Central memory CD8-positive, alpha-beta T cell (primary cell): Measurements from ENCODE around the gene FARS2.

Source experiments
- ATAC-seq: fragments of 150-1000 bp; cut with Tn5 transposase; replicated peaks from 2 replicates; pipeline ENCODE4 v1.10.0; 2022; ENCODE audit warnings: mild to moderate bottlenecking, moderate FRiP score, moderate number of reproducible peaks; ENCODE audit not compliant: poor library complexity, severe bottlenecking; ENCODE audit errors: extremely low read depth
- DNase-seq, 2 donors: peaks; one replicate each; pipeline ENCODE4 v3.0.0; 2021; ENCODE audit warnings: low spot score in 2 of 2
- H3K27ac Mint-ChIP-seq: one replicate; pipeline ENCODE4 v1.8.0; 2022; ENCODE audit warnings: low read depth, mild to moderate bottlenecking, moderate library complexity, mixed read lengths
- H3K27me3 Mint-ChIP-seq: one replicate; pipeline ENCODE4 v1.8.0; 2022; ENCODE audit warnings: mixed read lengths
- H3K36me3 Mint-ChIP-seq: one replicate; pipeline ENCODE4 v1.8.0; 2022; ENCODE audit warnings: mild to moderate bottlenecking, moderate library complexity, mixed read lengths; ENCODE audit not compliant: insufficient read depth
- H3K4me1 Mint-ChIP-seq: one replicate; pipeline ENCODE4 v1.8.0; 2022; ENCODE audit warnings: mixed read lengths
- H3K4me3 Mint-ChIP-seq: one replicate; pipeline ENCODE4 v1.8.0; 2022; ENCODE audit warnings: mild to moderate bottlenecking, moderate library complexity, mixed read lengths
- H3K9me3 Mint-ChIP-seq: one replicate; pipeline ENCODE4 v1.8.0; 2022; ENCODE audit warnings: mixed read lengths

FARS2 gene

GRCh38 chr6:5706124-5707033, 445.1 kb downstream of the FARS2 start:
- Mint-ChIP-seq H3K4me3 (no peak overlapping the region), H3K9me3 (no peaks in the 10 kb centered on the region), H3K36me3 (peaks cover 1% of the 10 kb centered on the region), H3K4me1 (peaks cover 10% of the 10 kb centered on the region), H3K27me3 (no peaks in the 10 kb centered on the region), H3K27ac (no peak overlapping the region)
- no peak for ATAC-seq
- DNase-seq: no peak

- DNase-seq (no peak), ATAC-seq (no peak)
- Mint-ChIP-seq H3K36me3 (peaks cover 1% of the 10 kb centered on the region), H3K27ac (no peak overlapping the region), H3K4me1 (peaks cover 12% of the 10 kb centered on the region), H3K9me3 (no peaks in the 10 kb centered on the region), H3K27me3 (no peaks in the 10 kb centered on the region), H3K4me3 (no peak overlapping the region)
Observed at GRCh38 chr6:5707281-5708045, 446.1 kb downstream of the FARS2 start.

GRCh38 chr6:5710516-5710915, 449.2 kb downstream of the FARS2 start:
- Mint-ChIP-seq H3K4me3 (no peak overlapping the region), H3K27me3 (no peaks in the 10 kb centered on the region), H3K27ac (no peak overlapping the region), H3K36me3 (peaks cover 1% of the 10 kb centered on the region), H3K4me1 (peaks cover 17% of the 10 kb centered on the region), H3K9me3 (no peaks in the 10 kb centered on the region)
- ATAC-seq: no peak
- no peak for DNase-seq

- no peak overlapping the region for H3K4me3 Mint-ChIP-seq
- no peaks in the 10 kb centered on the region for H3K9me3 Mint-ChIP-seq
- no peaks in the 10 kb centered on the region for H3K27me3 Mint-ChIP-seq
- no peak for ATAC-seq
- no peak for DNase-seq
- no peak overlapping the region for H3K27ac Mint-ChIP-seq
- peaks cover 1% of the 10 kb centered on the region for H3K36me3 Mint-ChIP-seq
- H3K4me1 Mint-ChIP-seq: peaks cover 12% of the 10 kb centered on the region
Observed at GRCh38 chr6:5710936-5711335, 449.6 kb downstream of the FARS2 start.

- peaks cover 10% of the 10 kb centered on the region for H3K9me3 Mint-ChIP-seq
- ATAC-seq: no peak
Observed at GRCh38 chr6:5712349-5713215, 451.3 kb downstream of the FARS2 start.

GRCh38 chr6:5713519-5713918, 452.2 kb downstream of the FARS2 start:
- no peak overlapping the region for H3K27ac Mint-ChIP-seq
- H3K36me3 Mint-ChIP-seq: peaks cover 1% of the 10 kb centered on the region
- no peak for ATAC-seq
- H3K9me3 Mint-ChIP-seq: peaks cover 10% of the 10 kb centered on the region
- H3K27me3 Mint-ChIP-seq: no peaks in the 10 kb centered on the region
- H3K4me3 Mint-ChIP-seq: no peak overlapping the region
- DNase-seq: no peak
- H3K4me1 Mint-ChIP-seq: peaks cover 8% of the 10 kb centered on the region

More at GRCh38 chr6:5712349-5713215, 451.3 kb downstream of the FARS2 start:
- Mint-ChIP-seq H3K36me3 (peaks cover 1% of the 10 kb centered on the region), H3K4me1 (peaks cover 8% of the 10 kb centered on the region), H3K4me3 (no peak overlapping the region), H3K27ac (no peak overlapping the region), H3K27me3 (no peaks in the 10 kb centered on the region)
- no peak for DNase-seq

- Mint-ChIP-seq H3K4me3 (no peak overlapping the region), H3K4me1 (peaks cover 9% of the 10 kb centered on the region), H3K27me3 (no peaks in the 10 kb centered on the region), H3K36me3 (no peaks in the 10 kb centered on the region), H3K9me3 (peaks cover 10% of the 10 kb centered on the region), H3K27ac (no peak overlapping the region)
- ATAC-seq: no peak
- DNase-seq: no peak
Observed at GRCh38 chr6:5718231-5718947, 457.1 kb downstream of the FARS2 start.

- ATAC-seq (no peak), DNase-seq (no peak)
- peaks cover 9% of the 10 kb centered on the region for H3K4me1 Mint-ChIP-seq
- H3K27me3 Mint-ChIP-seq: no peaks in the 10 kb centered on the region
- peak overlapping the region; percentile 34 for H3K4me3 Mint-ChIP-seq
- H3K9me3 Mint-ChIP-seq: no peaks in the 10 kb centered on the region
- peaks cover 3% of the 10 kb centered on the region for H3K36me3 Mint-ChIP-seq
- peak overlapping the region; percentile 56 for H3K27ac Mint-ChIP-seq
Observed at GRCh38 chr6:5723841-5724691, 462.8 kb downstream of the FARS2 start.

GRCh38 chr6:5724911-5725310, 463.6 kb downstream of the FARS2 start:
- no peak for ATAC-seq
- H3K4me1 Mint-ChIP-seq: peaks cover 9% of the 10 kb centered on the region
- peaks cover 3% of the 10 kb centered on the region for H3K36me3 Mint-ChIP-seq
- H3K27ac Mint-ChIP-seq: no peak overlapping the region
- H3K9me3 Mint-ChIP-seq: no peaks in the 10 kb centered on the region
- no peaks in the 10 kb centered on the region for H3K27me3 Mint-ChIP-seq
- no peak overlapping the region for H3K4me3 Mint-ChIP-seq
- DNase-seq: no peak

GRCh38 chr6:5726976-5727718, 465.8 kb downstream of the FARS2 start:
- DNase-seq (no peak), ATAC-seq (no peak)
- Mint-ChIP-seq H3K9me3 (no peaks in the 10 kb centered on the region), H3K4me3 (no peak overlapping the region), H3K4me1 (peaks cover 8% of the 10 kb centered on the region), H3K27ac (no peak overlapping the region), H3K27me3 (no peaks in the 10 kb centered on the region), H3K36me3 (peaks cover 3% of the 10 kb centered on the region)
